ENCODE results near the gene ESRRA. TPM values are rescaled to one million over a fixed set of nuclear protein-coding genes. Genes with fewer than 3 reads are reported as not detected.

The ESRRA gene
- total and polyA plus RNA-seq, 2 of the 4 experiments (the other 2 are of a cell fraction): 10.2 to 15.0 TPM

GRCh38 chr11:64361659-64362058, 56.3 kb downstream of the ESRRA start:
- Histone ChIP-seq H2BK120ac (ENCODE audit: low read depth, low read length) (no peak overlapping the region), H4K8ac (ENCODE audit: low read depth in 2 of 2, low read length in 2 of 2) (no peak overlapping the region), H3K9me3 (ENCODE audit: control insufficient read depth, insufficient read depth, low read length) (no peaks in the 10 kb centered on the region), H3K36me3 (ENCODE audit: control insufficient read depth, insufficient read depth, low read length) (peaks cover 40% of the 10 kb centered on the region), H2AK9ac (replicated peaks; ENCODE audit: low read depth, low read length, poor library complexity) (no peak overlapping the region), H4K5ac (ENCODE audit: low read depth, low read length) (no peak overlapping the region), H3K18ac (ENCODE audit: low read depth, low read length) (no peak overlapping the region), H3K9me1 (ENCODE audit: insufficient read depth, low read length) (peaks cover 17% of the 10 kb centered on the region), H3K4ac (ENCODE audit: low read depth, low read length) (no peak overlapping the region), H3K23ac (ENCODE audit: low read depth, low read length) (no peak overlapping the region), H2BK20ac (ENCODE audit: low read depth, low read length) (no peak overlapping the region), H2AK5ac (ENCODE audit: low read depth, low read length) (no peak overlapping the region), H3K14ac (replicated peaks; ENCODE audit: low read depth, low read length) (no peak overlapping the region), H4K20me1 (ENCODE audit: insufficient read depth, low read length) (no peaks in the 10 kb centered on the region), H3K79me1 (ENCODE audit: low read depth in 1 of 2, low read length in 2 of 2) (peaks cover 8 to 72% of the 10 kb centered on the region in 2 experiments), H3K4me2 (ENCODE audit: low read depth, low read length) (no peak overlapping the region), H3K27ac (ENCODE audit: insufficient read depth, low read length) (no peak overlapping the region), H3K27me3 (ENCODE audit: control insufficient read depth, insufficient read depth, low read length) (no peaks in the 10 kb centered on the region), H2AFZ (replicated peaks; ENCODE audit: low read length, poor library complexity) (no peak overlapping the region), H3K9ac (ENCODE audit: low read depth, low read length) (no peak overlapping the region), H2BK15ac (ENCODE audit: low read depth, low read length) (no peak overlapping the region), H4K91ac (ENCODE audit: insufficient read depth, low read depth, low read length) (no peak overlapping the region), H3K56ac (ENCODE audit: extremely low read depth, insufficient read depth, low read length) (no peak overlapping the region), H3K4me3 (ENCODE audit: insufficient read depth, low read depth, low read length) (no peak overlapping the region), H2BK5ac (ENCODE audit: low read depth, low read length, poor library complexity, severe bottlenecking) (no peak overlapping the region), H3K4me1 (ENCODE audit: control insufficient read depth, insufficient read depth, low read length) (peaks cover 21% of the 10 kb centered on the region)
- WGBS, 2 experiments (ENCODE audit: extremely low coverage in 2 of 2, insufficient read length in 1 of 2): 96% methylated on average over 4 of the region's 18 CpGs; no CpG with 5 or more reads in 1 of the 2 experiments
- ATAC-seq (ENCODE audit: low read depth) (no peak), DNase-seq (no peak)
- ChIA-PET CTCF (no interaction called here), POLR2A (ENCODE audit: unreplicated experiment) (no interaction called here)
- intact Hi-C loops (cut with micrococcal nuclease) (no loop called here), in situ Hi-C loops (cut with MboI; ENCODE audit: low sequenced_read_pairs) (no loop called here), dilution Hi-C loops (cut with HindIII; ENCODE audit: low sequenced_read_pairs, unreplicated experiment) (no loop called here)
- no TSS peak for BruUV-seq (replicated peaks)
- no peak for TF ChIP-seq BHLHE40 (IDR thresholded peaks at IDR 0.05; ENCODE audit: low read depth, low read length)
- no peak for TF ChIP-seq MAFK (IDR thresholded peaks at IDR 0.05; ENCODE audit: low read depth, low read length)
- TF ChIP-seq POLR2A (IDR thresholded peaks at IDR 0.05; ENCODE audit: low read depth, low read length): no peak
- no peak for TF ChIP-seq RCOR1 (IDR thresholded peaks at IDR 0.05; ENCODE audit: insufficient replicate concordance, low read length)

Data from IMR-90 (cell line).